Measurements from ENCODE around the gene NTNG1.

NTNG1 gene

DNA sequence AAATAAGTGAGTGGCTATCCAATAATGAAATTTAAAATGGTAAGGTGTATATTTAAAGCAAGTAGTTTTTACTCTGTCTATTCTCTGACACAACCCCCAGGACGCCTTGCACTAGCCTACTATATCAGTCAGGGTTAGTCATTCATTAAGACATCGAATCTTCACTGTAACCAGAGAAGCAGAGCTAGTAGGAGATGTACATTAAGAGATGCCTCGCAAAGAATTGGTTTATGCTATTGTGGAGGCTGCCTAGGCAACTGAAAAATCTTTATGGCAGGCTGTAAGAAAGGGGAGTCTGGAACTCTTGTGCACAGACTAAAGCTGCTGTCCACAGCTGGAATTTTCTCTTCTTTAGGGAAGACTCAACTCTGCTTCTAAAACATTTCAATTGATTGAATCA is 28.8 kb downstream of the NTNG1 start:
- H3K9me3 ChIP-seq (ENCODE audit: control insufficient read depth, insufficient read depth, low read length), result no peaks in the 10 kb centered on the region
- no peak overlapping the region for H3K27ac ChIP-seq (ENCODE audit: low read length)
- no peak for DNase-seq (ENCODE audit: low read depth, low spot score)
- no peak overlapping the region for H3K4me3 ChIP-seq (ENCODE audit: low read length)
- H3K27me3 ChIP-seq (ENCODE audit: control insufficient read depth, insufficient read depth, low read length), result no peaks in the 10 kb centered on the region
- WGBS (ENCODE audit: insufficient coverage, insufficient read length), result no CpG with 5 or more reads among the region's 3 CpGs
- no peaks in the 10 kb centered on the region for H3K36me3 ChIP-seq (ENCODE audit: control insufficient read depth, insufficient read depth, low read length)
- H3K4me1 ChIP-seq (ENCODE audit: control insufficient read depth, insufficient read depth, low read length), result peaks cover 2% of the 10 kb centered on the region; the same call in 1 of the 2 replicates

GRCh38 chr1:107171333-107171732 is 30.5 kb downstream of the NTNG1 start:
- H3K4me3 ChIP-seq (ENCODE audit: low read length), result no peak overlapping the region
- H3K36me3 ChIP-seq (ENCODE audit: control insufficient read depth, insufficient read depth, low read length), result no peaks in the 10 kb centered on the region
- no CpG with 5 or more reads among the region's 5 CpGs for WGBS (ENCODE audit: insufficient coverage, insufficient read length)
- peaks cover 2% of the 10 kb centered on the region; the same call in 1 of the 2 replicates for H3K4me1 ChIP-seq (ENCODE audit: control insufficient read depth, insufficient read depth, low read length)
- no peaks in the 10 kb centered on the region for H3K27me3 ChIP-seq (ENCODE audit: control insufficient read depth, insufficient read depth, low read length)
- H3K9me3 ChIP-seq (ENCODE audit: control insufficient read depth, insufficient read depth, low read length), result no peaks in the 10 kb centered on the region
- H3K27ac ChIP-seq (ENCODE audit: low read length), result no peak overlapping the region
- no peak for DNase-seq (ENCODE audit: low read depth, low spot score)

DNA sequence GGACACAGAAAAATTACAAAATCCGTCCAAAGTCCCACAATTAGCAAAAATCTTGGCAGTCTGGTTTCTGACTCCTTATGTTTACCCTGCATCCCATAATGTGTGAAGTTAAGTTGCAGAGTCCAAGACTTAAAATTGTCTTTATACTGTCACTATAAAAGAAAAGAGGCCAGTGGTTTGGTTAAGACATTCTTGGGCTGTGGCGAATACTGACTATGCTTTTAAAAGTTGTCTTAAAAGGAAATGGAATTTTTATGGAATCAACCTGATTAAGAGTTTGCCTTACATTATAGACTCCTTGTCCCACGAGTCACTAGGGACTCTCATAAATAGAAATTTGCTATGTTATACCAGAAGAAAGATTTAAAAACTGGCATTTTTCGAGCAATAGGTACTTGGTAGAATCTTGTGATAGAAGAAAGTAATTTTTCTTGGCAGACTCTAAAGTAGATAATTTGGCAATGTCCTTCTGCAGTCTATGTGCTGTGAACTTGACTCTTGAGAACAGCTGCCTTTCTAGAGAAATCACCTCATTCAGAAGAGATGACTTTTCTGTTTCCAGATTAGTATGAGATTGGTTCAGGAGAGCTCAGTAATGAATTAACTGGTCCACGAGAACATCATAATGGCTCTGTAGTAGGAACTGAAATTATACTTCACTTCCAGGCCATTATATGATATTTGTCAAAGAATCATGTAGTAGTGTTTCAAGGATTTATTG is 31.8 kb downstream of the NTNG1 start:
- Histone ChIP-seq H3K27ac (ENCODE audit: low read length) (no peak overlapping the region), H3K9me3 (ENCODE audit: control insufficient read depth, insufficient read depth, low read length) (no peaks in the 10 kb centered on the region), H3K27me3 (ENCODE audit: control insufficient read depth, insufficient read depth, low read length) (no peaks in the 10 kb centered on the region), H3K36me3 (ENCODE audit: control insufficient read depth, insufficient read depth, low read length) (no peaks in the 10 kb centered on the region), H3K4me1 (ENCODE audit: control insufficient read depth, insufficient read depth, low read length) (peaks cover 2% of the 10 kb centered on the region; the same call in 1 of the 2 replicates), H3K4me3 (ENCODE audit: low read length) (no peak overlapping the region)
- DNase-seq (ENCODE audit: low read depth, low spot score), result no peak
- no CpG with 5 or more reads among the region's 5 CpGs for WGBS (ENCODE audit: insufficient coverage, insufficient read length)

- H3K36me3 ChIP-seq (ENCODE audit: control insufficient read depth, insufficient read depth, low read length), result no peaks in the 10 kb centered on the region
- H3K9me3 ChIP-seq (ENCODE audit: control insufficient read depth, insufficient read depth, low read length), result no peaks in the 10 kb centered on the region
- H3K27me3 ChIP-seq (ENCODE audit: control insufficient read depth, insufficient read depth, low read length), result no peaks in the 10 kb centered on the region
- no peak overlapping the region for H3K4me3 ChIP-seq (ENCODE audit: low read length)
- no peak for DNase-seq (ENCODE audit: low read depth, low spot score)
- no CpG with 5 or more reads among the region's 1 CpG for WGBS (ENCODE audit: insufficient coverage, insufficient read length)
- peaks cover 2% of the 10 kb centered on the region; the same call in 1 of the 2 replicates for H3K4me1 ChIP-seq (ENCODE audit: control insufficient read depth, insufficient read depth, low read length)
- H3K27ac ChIP-seq (ENCODE audit: low read length), result no peak overlapping the region
These were observed 34.5 kb downstream of the NTNG1 start for GRCh38 chr1:107175102-107175909.

- no peak for DNase-seq (ENCODE audit: low read depth, low spot score)
- peaks cover 1% of the 10 kb centered on the region; the same call in 1 of the 2 replicates for H3K4me1 ChIP-seq (ENCODE audit: control insufficient read depth, insufficient read depth, low read length)
These were observed 40.6 kb downstream of the NTNG1 start for GRCh38 chr1:107181253-107181969.

GRCh38 chr1:107183011-107183410 is 42.2 kb downstream of the NTNG1 start:
- H3K4me3 ChIP-seq (ENCODE audit: low read length), result no peak overlapping the region
- H3K27me3 ChIP-seq (ENCODE audit: control insufficient read depth, insufficient read depth, low read length), result no peaks in the 10 kb centered on the region
- no peak overlapping the region for H3K27ac ChIP-seq (ENCODE audit: low read length)
- H3K9me3 ChIP-seq (ENCODE audit: control insufficient read depth, insufficient read depth, low read length), result no peaks in the 10 kb centered on the region
- no CpG with 5 or more reads among the region's 4 CpGs for WGBS (ENCODE audit: insufficient coverage, insufficient read length)
- DNase-seq (ENCODE audit: low read depth, low spot score), result no peak
- no peaks in the 10 kb centered on the region for H3K36me3 ChIP-seq (ENCODE audit: control insufficient read depth, insufficient read depth, low read length)
- peaks cover 1% of the 10 kb centered on the region; the same call in 1 of the 2 replicates for H3K4me1 ChIP-seq (ENCODE audit: control insufficient read depth, insufficient read depth, low read length)

More at GRCh38 chr1:107181253-107181969, 40.6 kb downstream of the NTNG1 start:
- H3K36me3 ChIP-seq (ENCODE audit: control insufficient read depth, insufficient read depth, low read length), result no peaks in the 10 kb centered on the region
- no CpG with 5 or more reads among the region's 5 CpGs for WGBS (ENCODE audit: insufficient coverage, insufficient read length)
- H3K27me3 ChIP-seq (ENCODE audit: control insufficient read depth, insufficient read depth, low read length), result no peaks in the 10 kb centered on the region
- H3K9me3 ChIP-seq (ENCODE audit: control insufficient read depth, insufficient read depth, low read length), result no peaks in the 10 kb centered on the region
- no peak overlapping the region for H3K4me3 ChIP-seq (ENCODE audit: low read length)
- H3K27ac ChIP-seq (ENCODE audit: low read length), result no peak overlapping the region

DNA sequence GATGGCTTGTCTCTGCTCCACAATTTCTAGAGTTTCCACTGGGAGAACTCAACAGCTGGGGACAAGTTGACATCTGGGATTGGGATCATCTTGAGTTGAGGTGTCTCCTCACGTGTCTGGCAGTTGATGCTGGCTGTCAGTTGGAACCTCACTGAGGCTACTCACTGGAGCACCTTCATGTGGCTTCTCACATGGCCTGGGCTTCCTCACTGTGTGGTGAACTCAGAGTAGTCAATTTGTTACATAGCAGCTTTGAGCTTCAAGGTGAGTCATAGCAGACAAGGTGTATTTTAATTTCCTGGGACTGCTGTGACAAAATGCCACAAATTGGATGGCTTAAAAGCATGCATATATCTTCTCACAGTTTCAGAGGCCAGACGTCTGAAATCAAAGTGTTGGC is 44.0 kb downstream of the NTNG1 start:
- no peaks in the 10 kb centered on the region for H3K36me3 ChIP-seq (ENCODE audit: control insufficient read depth, insufficient read depth, low read length)
- peaks cover 1% of the 10 kb centered on the region; the same call in 1 of the 2 replicates for H3K4me1 ChIP-seq (ENCODE audit: control insufficient read depth, insufficient read depth, low read length)
- no peak overlapping the region for H3K27ac ChIP-seq (ENCODE audit: low read length)
- no CpG with 5 or more reads among the region's 2 CpGs for WGBS (ENCODE audit: insufficient coverage, insufficient read length)
- no peak for DNase-seq (ENCODE audit: low read depth, low spot score)
- H3K9me3 ChIP-seq (ENCODE audit: control insufficient read depth, insufficient read depth, low read length), result no peaks in the 10 kb centered on the region
- H3K27me3 ChIP-seq (ENCODE audit: control insufficient read depth, insufficient read depth, low read length), result no peaks in the 10 kb centered on the region
- H3K4me3 ChIP-seq (ENCODE audit: low read length), result no peak overlapping the region

- Histone ChIP-seq H3K4me1 (ENCODE audit: control insufficient read depth, insufficient read depth, low read length) (peaks cover 1% of the 10 kb centered on the region; the same call in 1 of the 2 replicates), H3K27ac (ENCODE audit: low read length) (no peak overlapping the region), H3K36me3 (ENCODE audit: control insufficient read depth, insufficient read depth, low read length) (no peaks in the 10 kb centered on the region), H3K4me3 (ENCODE audit: low read length) (no peak overlapping the region), H3K9me3 (ENCODE audit: control insufficient read depth, insufficient read depth, low read length) (no peaks in the 10 kb centered on the region), H3K27me3 (ENCODE audit: control insufficient read depth, insufficient read depth, low read length) (no peaks in the 10 kb centered on the region)
- WGBS (ENCODE audit: insufficient coverage, insufficient read length), result no CpG with 5 or more reads among the region's 3 CpGs
- no peak for DNase-seq (ENCODE audit: low read depth, low spot score)
These were observed 46.6 kb downstream of the NTNG1 start for GRCh38 chr1:107187399-107187798.

GRCh38 chr1:107188160-107188559 is 47.3 kb downstream of the NTNG1 start:
- H3K4me3 ChIP-seq (ENCODE audit: low read length), result no peak overlapping the region
- H3K27me3 ChIP-seq (ENCODE audit: control insufficient read depth, insufficient read depth, low read length), result no peaks in the 10 kb centered on the region
- no peak for DNase-seq (ENCODE audit: low read depth, low spot score)
- H3K4me1 ChIP-seq (ENCODE audit: control insufficient read depth, insufficient read depth, low read length), result no peaks in the 10 kb centered on the region; the same call in 1 of the 2 replicates
- no peaks in the 10 kb centered on the region for H3K36me3 ChIP-seq (ENCODE audit: control insufficient read depth, insufficient read depth, low read length)
- no CpG with 5 or more reads among the region's 3 CpGs for WGBS (ENCODE audit: insufficient coverage, insufficient read length)
- H3K9me3 ChIP-seq (ENCODE audit: control insufficient read depth, insufficient read depth, low read length), result no peaks in the 10 kb centered on the region
- H3K27ac ChIP-seq (ENCODE audit: low read length), result no peak overlapping the region

GRCh38 chr1:107194380-107194779 is 53.5 kb downstream of the NTNG1 start:
- Histone ChIP-seq H3K4me1 (ENCODE audit: control insufficient read depth, insufficient read depth, low read length) (peaks cover 1% of the 10 kb centered on the region; the same call in 1 of the 2 replicates), H3K27ac (ENCODE audit: low read length) (no peak overlapping the region), H3K27me3 (ENCODE audit: control insufficient read depth, insufficient read depth, low read length) (no peaks in the 10 kb centered on the region), H3K36me3 (ENCODE audit: control insufficient read depth, insufficient read depth, low read length) (no peaks in the 10 kb centered on the region), H3K9me3 (ENCODE audit: control insufficient read depth, insufficient read depth, low read length) (no peaks in the 10 kb centered on the region), H3K4me3 (ENCODE audit: low read length) (no peak overlapping the region)
- no peak for DNase-seq (ENCODE audit: low read depth, low spot score)
- 100% methylated on average over 1 of the region's 1 CpG for WGBS (ENCODE audit: insufficient coverage, insufficient read length)

Data from iPS DF 6.9 (cell line).